GM18507 (cell line): ENCODE results near the gene ABLIM1.

Experiments used
- DNase-seq: peaks from one replicate; pipeline ENCODE4 v3.0.0; 2011; ENCODE audit warnings: low read depth; ENCODE audit not compliant: insufficient read length; ENCODE audit errors: extremely low spot score
- FAIRE-seq: peaks from 2 replicates; lab custom pipeline; 2011; peaks lifted over from hg19 to GRCh38; lab: Jason Lieb, UNC

ABLIM1 gene

DNA sequence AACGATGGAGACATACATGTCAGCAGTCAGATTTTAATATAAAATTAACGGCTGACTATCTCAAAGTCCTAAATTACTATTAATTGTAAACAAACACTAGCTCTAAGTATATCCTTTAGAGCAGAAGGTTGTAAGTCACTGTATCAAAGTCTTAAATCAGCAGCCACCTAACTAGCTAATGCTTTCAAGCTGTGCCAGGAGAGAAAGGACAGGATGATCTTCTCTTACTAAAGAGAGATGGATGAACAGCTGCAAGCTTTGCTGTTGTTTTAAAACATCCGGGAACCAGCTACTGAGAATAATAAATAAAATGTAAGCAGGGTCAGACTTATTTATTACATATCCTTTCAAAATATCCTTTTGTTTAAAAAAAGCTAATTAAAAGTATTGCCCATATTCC, 24.0 kb upstream of the ABLIM1 start:
- FAIRE-seq: no peak
- no peak for DNase-seq

- DNase-seq: no peak
Observed at GRCh38 chr10:114681542-114681941, 23.5 kb upstream of the ABLIM1 start.

DNA sequence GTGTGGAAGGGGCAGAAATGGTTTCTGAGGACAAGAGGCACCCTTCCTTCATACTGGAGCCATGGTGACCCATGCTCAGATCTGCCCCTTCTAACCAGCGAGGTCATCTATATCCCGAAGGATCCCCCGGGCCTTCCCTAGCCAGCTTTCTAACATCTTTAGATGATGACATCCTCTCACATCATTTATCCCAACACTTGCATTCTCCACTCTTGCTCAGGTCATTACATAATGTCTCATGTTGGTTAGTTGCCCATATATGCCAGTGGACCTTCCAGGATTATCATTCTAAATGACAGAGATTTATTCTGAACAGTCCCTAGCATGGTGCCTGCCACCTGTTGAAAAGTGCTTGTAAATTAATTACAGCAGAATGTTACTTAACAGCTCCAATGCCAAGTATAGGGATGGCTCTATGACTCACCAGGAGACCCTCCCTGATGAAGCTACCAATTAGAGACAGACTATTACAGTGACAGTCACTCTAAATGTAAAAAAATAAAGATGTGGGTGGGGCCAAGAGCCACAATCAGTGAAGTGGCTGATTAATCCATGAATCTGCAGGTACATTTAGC, 22.6 kb upstream of the ABLIM1 start:
- DNase-seq (no peak), FAIRE-seq (no peak)

More at GRCh38 chr10:114681542-114681941, 23.5 kb upstream of the ABLIM1 start:
- FAIRE-seq: no peak

DNA sequence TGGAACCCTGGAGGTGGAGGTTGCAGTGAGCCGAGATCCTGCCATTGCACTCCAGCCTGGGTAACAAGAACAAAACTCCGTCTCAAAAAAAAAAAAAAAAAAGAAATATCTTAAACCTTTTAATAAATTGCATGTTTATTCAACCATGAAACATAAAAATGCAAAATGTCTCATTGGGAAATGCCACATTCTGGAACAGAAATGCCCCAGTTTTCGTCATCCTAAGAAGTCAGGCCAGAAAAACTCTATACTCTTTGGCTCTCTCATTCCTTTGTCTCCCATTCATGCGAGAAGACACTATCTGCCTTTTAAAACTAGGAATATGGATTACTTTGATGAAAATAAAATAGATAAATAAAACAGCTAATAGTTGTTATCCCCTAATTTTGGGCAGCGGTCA, 21.5 kb upstream of the ABLIM1 start:
- no peak for FAIRE-seq
- DNase-seq: no peak

- no peak for DNase-seq
Observed at GRCh38 chr10:114678820-114679219, 20.7 kb upstream of the ABLIM1 start.

GRCh38 chr10:114678336-114678735, 20.3 kb upstream of the ABLIM1 start:
- DNase-seq (no peak), FAIRE-seq (no peak)

More at GRCh38 chr10:114678820-114679219, 20.7 kb upstream of the ABLIM1 start:
- no peak for FAIRE-seq

DNA sequence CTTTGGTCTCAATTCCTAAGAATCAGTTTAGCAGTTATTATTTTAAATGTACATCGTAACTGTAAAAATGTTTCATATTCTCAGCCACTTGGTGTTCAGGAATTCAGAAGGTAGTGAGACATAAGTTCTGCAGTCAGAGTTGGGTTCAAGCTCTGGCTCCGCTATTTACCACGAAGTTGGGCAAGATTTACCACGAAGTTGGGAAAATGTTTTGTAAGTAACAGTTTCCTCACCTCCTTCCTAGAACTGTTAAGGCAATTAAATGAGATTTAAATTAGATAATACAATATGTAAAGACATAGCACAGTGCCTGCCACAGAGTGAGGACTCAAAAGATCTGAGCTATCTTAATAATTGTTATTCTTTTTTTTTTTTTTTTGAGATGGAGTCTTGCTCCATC, 16.3 kb upstream of the ABLIM1 start:
- FAIRE-seq: no peak

GRCh38 chr10:114669648-114670047, 11.6 kb upstream of the ABLIM1 start:
- no peak for FAIRE-seq
- DNase-seq: no peak

More for the DNA sequence above, 16.3 kb upstream of the ABLIM1 start:
- no peak for DNase-seq

DNA sequence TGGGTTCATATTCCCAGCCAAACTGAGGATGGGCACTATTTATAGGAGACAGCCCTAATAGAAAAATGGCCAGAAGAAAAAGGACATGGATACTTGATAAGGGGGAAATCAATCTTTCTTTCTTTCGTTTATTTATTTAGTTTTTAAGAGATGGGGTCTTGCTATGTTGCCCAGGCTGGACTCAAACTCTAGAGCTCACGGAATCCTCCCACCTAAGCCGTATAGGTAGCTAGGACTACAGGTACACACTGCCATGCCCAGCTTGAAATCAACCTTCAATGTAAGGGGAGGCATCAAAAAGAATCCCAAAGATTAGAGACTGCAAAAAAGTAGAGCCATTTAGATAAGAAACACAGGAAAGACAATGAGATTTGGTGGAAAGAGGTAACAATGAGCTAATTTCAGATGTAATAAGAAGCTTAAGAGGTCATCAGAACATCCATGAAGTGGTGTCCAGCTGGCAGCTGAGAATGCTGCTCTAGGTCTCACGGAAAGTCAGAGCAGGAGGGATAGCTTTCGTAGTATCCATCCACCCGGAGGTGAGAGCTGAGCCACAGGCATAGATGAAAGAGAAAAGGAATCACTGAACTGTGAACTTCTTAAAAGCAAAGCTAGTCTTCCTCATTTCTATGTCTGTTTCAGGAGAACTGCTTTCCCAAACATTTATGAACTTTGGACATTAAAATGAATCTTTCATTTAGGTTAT, 10.5 kb upstream of the ABLIM1 start:
- no peak for DNase-seq
- no peak for FAIRE-seq

DNA sequence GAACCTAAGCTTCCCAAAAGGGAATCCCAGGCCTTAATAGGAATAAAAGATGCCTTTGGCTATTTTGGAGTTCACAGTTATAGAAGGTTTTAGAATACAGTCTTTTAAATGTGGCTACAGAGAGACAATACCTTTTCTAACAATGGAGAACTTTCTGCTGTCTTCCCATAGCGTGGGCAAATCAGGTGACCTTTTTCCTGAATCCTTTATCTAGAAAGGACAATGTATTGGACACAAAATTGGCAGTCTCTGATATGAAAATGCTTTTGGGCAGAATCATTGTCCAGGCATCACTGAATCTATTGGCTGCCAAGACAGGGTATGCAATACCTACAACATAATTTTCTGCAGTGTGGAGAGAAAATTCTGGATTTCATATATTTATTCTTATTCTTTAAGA, 7.8 kb upstream of the ABLIM1 start:
- no peak for FAIRE-seq

DNA sequence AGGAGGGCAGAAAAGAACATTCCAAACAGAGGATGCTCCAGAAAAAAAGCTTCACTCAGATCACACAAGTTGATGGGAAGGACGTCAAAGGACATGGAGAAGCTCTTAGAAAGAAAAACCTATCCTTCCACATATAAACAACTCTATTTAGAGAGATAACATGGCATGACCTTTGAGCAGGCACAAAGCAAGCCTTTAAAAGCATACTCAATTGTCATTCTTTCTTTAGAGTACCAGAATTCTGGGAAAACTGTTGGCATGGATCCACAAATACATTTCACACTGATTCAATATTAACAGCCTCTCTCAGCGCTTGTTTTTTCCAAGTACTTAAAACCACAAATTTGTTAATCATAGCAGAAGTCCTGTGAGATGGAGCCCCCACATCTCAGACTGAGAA, 7.3 kb upstream of the ABLIM1 start:
- FAIRE-seq (no peak), DNase-seq (no peak)

More for the DNA sequence above, 7.8 kb upstream of the ABLIM1 start:
- no peak for DNase-seq

DNA sequence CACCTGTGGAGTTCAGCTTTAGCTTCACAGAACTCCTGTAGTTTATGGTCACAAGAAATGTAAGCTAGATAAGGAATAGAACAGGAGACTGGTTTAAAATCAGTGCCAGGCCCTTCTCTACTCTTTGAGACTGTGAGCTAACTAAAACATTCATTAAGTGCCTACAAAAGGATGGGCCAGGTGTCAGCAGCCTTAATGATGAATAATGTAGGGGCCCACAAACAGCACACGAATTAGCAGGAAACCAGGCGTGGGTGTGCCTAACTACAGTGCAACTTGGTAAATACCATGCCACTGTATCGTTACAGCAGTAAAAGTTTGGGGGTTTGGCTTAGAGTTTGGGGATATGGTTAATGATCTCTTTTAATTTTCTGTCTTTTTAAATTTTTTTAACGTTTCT, 6.1 kb upstream of the ABLIM1 start:
- FAIRE-seq: no peak
- no peak for DNase-seq

GRCh38 chr10:114663626-114664025, 5.6 kb upstream of the ABLIM1 start:
- DNase-seq (no peak), FAIRE-seq (no peak)

GRCh38 chr10:114662646-114663217, 4.7 kb upstream of the ABLIM1 start:
- no peak for FAIRE-seq
- DNase-seq: no peak

- no peak for FAIRE-seq
- DNase-seq: no peak
Observed at GRCh38 chr10:114661212-114661880, 3.3 kb upstream of the ABLIM1 start.

DNA sequence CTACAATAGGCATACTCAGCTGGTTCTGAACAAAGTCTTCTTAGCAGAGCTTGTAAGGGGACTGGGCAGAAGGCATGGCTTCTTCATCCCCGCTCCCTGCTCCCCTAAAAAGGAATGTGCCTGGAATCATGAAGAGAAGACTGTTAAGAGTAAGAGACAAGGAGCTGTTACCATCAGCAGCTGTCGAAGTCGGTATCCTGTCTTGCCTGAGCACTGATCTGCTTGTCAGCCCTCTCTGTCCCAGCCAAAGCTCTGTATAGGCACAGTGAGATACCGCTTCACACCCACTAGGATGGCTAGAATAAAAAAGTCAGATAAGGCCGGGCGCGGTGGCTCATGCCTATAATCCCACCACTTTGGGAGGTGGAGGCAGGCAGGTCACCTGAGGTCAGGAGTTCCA, 2.4 kb downstream of the ABLIM1 start:
- DNase-seq (no peak), FAIRE-seq (no peak)

DNA sequence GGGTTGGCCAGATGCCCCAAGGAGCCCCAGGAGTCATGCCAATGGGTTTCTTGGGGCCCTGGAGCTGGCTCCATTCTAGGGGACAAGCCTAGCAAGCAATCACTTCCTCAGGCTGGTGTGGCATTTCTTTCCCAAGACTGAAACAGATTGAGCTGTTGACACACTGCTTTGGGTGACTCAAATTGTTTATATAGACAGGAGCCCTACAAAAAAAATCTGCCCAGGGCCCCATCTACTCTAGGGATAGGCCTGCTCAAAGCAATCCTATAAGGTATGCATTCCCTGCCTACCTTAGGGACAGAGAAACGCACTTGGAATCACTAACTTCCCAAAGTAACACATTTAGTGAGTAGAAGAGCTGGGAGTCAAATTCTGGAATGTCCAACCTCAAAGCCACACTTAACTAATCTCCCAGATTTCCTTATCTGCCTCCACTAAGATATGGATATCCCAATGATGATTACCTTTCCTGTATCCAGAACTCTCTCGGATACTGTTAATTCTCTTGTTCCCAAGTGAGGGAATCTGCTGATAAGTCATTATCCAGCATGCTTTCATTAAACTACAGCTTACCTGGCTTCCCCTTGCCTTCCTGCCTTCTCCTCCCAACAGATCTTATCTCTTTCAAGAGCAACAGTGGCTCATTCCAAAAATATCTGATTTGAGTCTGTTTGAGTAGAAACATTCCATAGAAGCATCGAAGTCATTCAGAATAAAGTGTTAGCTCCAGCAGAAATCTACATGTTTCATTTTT, 3.1 kb downstream of the ABLIM1 start:
- no peak for DNase-seq
- no peak for FAIRE-seq

DNA sequence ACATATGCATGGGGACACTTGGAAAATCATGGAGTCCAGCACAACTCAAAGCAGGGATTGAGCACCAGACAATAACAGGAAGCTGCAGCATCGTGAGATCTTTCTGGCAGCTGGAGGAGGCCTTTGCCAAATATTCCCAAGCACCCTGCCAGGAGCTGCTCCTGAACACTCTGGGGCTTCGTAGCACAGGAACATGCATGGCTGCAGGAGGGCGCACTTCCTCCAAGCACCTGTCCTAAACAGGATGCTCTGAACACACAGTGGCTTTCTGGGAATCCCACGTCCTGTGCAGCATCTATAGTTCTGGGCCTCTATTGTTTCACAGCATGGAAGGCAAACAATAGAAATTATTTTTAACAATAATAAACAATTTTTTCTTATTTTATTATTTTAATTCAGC, 4.1 kb downstream of the ABLIM1 start:
- FAIRE-seq (no peak), DNase-seq (no peak)

- FAIRE-seq (no peak), DNase-seq (no peak)
Observed at GRCh38 chr10:114652402-114653368, 5.4 kb downstream of the ABLIM1 start.
